ENCODE results near the gene PLPPR1. TPM values are rescaled to one million over a fixed set of nuclear protein-coding genes. Genes with fewer than 3 reads are reported as not detected.

Gene PLPPR1
- total and polyA plus RNA-seq, 2 experiments from 2014 or later, result 1.3 to 3.7 TPM

GRCh38 chr9:101342595-101342994 lies 314.1 kb downstream of the PLPPR1 start:
- peaks cover 6% of the 10 kb centered on the region for H3K4me1 Mint-ChIP-seq
- H3F3A ChIP-seq (replicated peaks; ENCODE audit: low read depth), result no peaks in the 10 kb centered on the region
- no peaks in the 10 kb centered on the region for H3K36me3 Mint-ChIP-seq (ENCODE audit: low read depth)
- no peaks in the 10 kb centered on the region for H3K27me3 ChIP-seq (ENCODE audit: insufficient read depth)
- no peak overlapping the region for H3K27ac ChIP-seq (ENCODE audit: low read depth)
- H3K79me2 ChIP-seq (replicated peaks; ENCODE audit: insufficient read depth), result no peaks in the 10 kb centered on the region
- no peak overlapping the region for H3K4me3 ChIP-seq
- H3K9me2 ChIP-seq (ENCODE audit: insufficient read depth), result peaks cover 10% of the 10 kb centered on the region
- no peak overlapping the region for H3K27ac Mint-ChIP-seq
- DNase-seq (ENCODE audit: low spot score), result no peak
- no peaks in the 10 kb centered on the region for H3K27me3 Mint-ChIP-seq (ENCODE audit: insufficient read depth, low read depth, poor library complexity)
- H3K9me3 Mint-ChIP-seq, result no peaks in the 10 kb centered on the region
- H3K4me3 Mint-ChIP-seq, result no peak overlapping the region
- H3K36me3 ChIP-seq (ENCODE audit: insufficient read depth), result no peaks in the 10 kb centered on the region
- no peaks in the 10 kb centered on the region for H3K4me1 ChIP-seq (ENCODE audit: insufficient read depth)
- no peak for ATAC-seq
- no peak for TF ChIP-seq ETS1 (IDR thresholded peaks at IDR 0.05)
- no peak for TF ChIP-seq POLR2AphosphoS5 (IDR thresholded peaks at IDR 0.05; ENCODE audit: low read depth)
- no peak for TF ChIP-seq EZH2phosphoT487 (IDR thresholded peaks at IDR 0.05; ENCODE audit: unreplicated experiment)
- TF ChIP-seq, protein P1, sequence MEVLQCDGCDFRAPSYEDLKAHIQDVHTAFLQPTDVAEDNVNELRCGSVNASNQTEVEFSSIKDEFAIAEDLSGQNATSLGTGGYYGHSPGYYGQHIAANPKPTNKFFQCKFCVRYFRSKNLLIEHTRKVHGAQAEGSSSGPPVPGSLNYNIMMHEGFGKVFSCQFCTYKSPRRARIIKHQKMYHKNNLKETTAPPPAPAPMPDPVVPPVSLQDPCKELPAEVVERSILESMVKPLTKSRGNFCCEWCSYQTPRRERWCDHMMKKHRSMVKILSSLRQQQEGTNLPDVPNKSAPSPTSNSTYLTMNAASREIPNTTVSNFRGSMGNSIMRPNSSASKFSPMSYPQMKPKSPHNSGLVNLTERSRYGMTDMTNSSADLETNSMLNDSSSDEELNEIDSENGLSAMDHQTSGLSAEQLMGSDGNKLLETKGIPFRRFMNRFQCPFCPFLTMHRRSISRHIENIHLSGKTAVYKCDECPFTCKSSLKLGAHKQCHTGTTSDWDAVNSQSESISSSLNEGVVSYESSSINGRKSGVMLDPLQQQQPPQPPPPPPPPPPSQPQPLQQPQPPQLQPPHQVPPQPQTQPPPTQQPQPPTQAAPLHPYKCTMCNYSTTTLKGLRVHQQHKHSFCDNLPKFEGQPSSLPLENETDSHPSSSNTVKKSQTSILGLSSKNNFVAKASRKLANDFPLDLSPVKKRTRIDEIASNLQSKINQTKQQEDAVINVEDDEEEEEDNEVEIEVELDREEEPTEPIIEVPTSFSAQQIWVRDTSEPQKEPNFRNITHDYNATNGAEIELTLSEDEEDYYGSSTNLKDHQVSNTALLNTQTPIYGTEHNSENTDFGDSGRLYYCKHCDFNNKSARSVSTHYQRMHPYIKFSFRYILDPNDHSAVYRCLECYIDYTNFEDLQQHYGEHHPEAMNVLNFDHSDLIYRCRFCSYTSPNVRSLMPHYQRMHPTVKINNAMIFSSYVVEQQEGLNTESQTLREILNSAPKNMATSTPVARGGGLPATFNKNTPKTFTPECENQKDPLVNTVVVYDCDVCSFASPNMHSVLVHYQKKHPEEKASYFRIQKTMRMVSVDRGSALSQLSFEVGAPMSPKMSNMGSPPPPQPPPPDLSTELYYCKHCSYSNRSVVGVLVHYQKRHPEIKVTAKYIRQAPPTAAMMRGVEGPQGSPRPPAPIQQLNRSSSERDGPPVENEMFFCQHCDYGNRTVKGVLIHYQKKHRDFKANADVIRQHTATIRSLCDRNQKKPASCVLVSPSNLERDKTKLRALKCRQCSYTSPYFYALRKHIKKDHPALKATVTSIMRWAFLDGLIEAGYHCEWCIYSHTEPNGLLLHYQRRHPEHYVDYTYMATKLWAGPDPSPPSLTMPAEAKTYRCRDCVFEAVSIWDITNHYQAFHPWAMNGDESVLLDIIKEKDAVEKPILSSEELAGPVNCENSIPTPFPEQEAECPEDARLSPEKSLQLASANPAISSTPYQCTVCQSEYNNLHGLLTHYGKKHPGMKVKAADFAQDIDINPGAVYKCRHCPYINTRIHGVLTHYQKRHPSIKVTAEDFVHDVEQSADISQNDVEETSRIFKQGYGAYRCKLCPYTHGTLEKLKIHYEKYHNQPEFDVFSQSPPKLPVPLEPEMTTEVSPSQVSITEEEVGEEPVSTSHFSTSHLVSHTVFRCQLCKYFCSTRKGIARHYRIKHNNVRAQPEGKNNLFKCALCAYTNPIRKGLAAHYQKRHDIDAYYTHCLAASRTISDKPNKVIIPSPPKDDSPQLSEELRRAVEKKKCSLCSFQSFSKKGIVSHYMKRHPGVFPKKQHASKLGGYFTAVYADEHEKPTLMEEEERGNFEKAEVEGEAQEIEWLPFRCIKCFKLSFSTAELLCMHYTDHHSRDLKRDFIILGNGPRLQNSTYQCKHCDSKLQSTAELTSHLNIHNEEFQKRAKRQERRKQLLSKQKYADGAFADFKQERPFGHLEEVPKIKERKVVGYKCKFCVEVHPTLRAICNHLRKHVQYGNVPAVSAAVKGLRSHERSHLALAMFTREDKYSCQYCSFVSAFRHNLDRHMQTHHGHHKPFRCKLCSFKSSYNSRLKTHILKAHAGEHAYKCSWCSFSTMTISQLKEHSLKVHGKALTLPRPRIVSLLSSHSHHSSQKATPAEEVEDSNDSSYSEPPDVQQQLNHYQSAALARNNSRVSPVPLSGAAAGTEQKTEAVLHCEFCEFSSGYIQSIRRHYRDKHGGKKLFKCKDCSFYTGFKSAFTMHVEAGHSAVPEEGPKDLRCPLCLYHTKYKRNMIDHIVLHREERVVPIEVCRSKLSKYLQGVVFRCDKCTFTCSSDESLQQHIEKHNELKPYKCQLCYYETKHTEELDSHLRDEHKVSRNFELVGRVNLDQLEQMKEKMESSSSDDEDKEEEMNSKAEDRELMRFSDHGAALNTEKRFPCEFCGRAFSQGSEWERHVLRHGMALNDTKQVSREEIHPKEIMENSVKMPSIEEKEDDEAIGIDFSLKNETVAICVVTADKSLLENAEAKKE (CRISPR knock-in tag; IDR thresholded peaks at IDR 0.05), result no peak
- no peak overlapping the region for H3K4me2 ChIP-seq
- no peak overlapping the region for H2AFZ ChIP-seq
- no peaks in the 10 kb centered on the region; the same call in 1 of the 2 replicates for H4K20me1 ChIP-seq (replicated peaks; ENCODE audit: insufficient read depth)

GRCh38 chr9:101350285-101350684 lies 321.8 kb downstream of the PLPPR1 start:
- no peak overlapping the region for H3K27ac ChIP-seq (ENCODE audit: low read depth)
- ATAC-seq (no peak), DNase-seq (ENCODE audit: low spot score) (no peak)
- H3K4me1 ChIP-seq (ENCODE audit: insufficient read depth), result no peaks in the 10 kb centered on the region
- no peaks in the 10 kb centered on the region for H3K79me2 ChIP-seq (replicated peaks; ENCODE audit: insufficient read depth)
- H3K9me2 ChIP-seq (ENCODE audit: insufficient read depth), result no peaks in the 10 kb centered on the region
- Mint-ChIP-seq H3K9me3 (no peaks in the 10 kb centered on the region), H3K4me3 (no peak overlapping the region), H3K4me1 (no peaks in the 10 kb centered on the region; the same call in 2 of the 3 replicates), H3K27me3 (ENCODE audit: insufficient read depth, low read depth, poor library complexity) (peaks cover 4% of the 10 kb centered on the region), H3K27ac (no peak overlapping the region), H3K36me3 (ENCODE audit: low read depth) (no peaks in the 10 kb centered on the region)
- H3K36me3 ChIP-seq (ENCODE audit: insufficient read depth), result no peaks in the 10 kb centered on the region
- H3K4me2 ChIP-seq, result no peak overlapping the region
- H3F3A ChIP-seq (replicated peaks; ENCODE audit: low read depth), result no peaks in the 10 kb centered on the region
- no peaks in the 10 kb centered on the region; the same call in 1 of the 2 replicates for H4K20me1 ChIP-seq (replicated peaks; ENCODE audit: insufficient read depth)
- H2AFZ ChIP-seq, result no peak overlapping the region
- no peak overlapping the region for H3K4me3 ChIP-seq
- H3K27me3 ChIP-seq (ENCODE audit: insufficient read depth), result no peaks in the 10 kb centered on the region
- no peak for TF ChIP-seq POLR2AphosphoS5 (IDR thresholded peaks at IDR 0.05; ENCODE audit: low read depth)
- TF ChIP-seq EZH2 (IDR thresholded peaks at IDR 0.05; ENCODE audit: low read depth, unreplicated experiment), result no peak
- no peak for TF ChIP-seq JUNB (IDR thresholded peaks at IDR 0.05; ENCODE audit: unreplicated experiment)

All from GM23338 (cell line).